OCI-LY7 (cell line): ENCODE measurements around the gene WDR91. TPM values are rescaled to one million over a fixed set of nuclear protein-coding genes. Genes with fewer than 3 reads are reported as not detected.
A peak's percentile ranks its signal among the peaks of the same experiment; 100 is the strongest.

ENCODE experiments used
- Bru-seq: library from RNA; stranded (reverse); fragments of 400-500 nt; gene quantifications from one replicate; lab custom pipeline; 2021; lab: Mats Ljungman, UMichigan
- BruChase-seq, 2 experiments: library from RNA; stranded (reverse); fragments of 400-500 nt; gene quantifications; one replicate each; lab custom pipeline; 2021; lab: Mats Ljungman, UMichigan
- BruUV-seq: library from RNA; stranded (reverse); fragments of 400-500 nt; replicated peaks from 2 replicates; lab custom pipeline; 2021; lab: Mats Ljungman, UMichigan
- CTCF ChIA-PET: fragments of 300-600 bp; sonication (Branson Sonifier 250); formaldehyde crosslinking; loops from one replicate; lab custom pipeline; 2022; ENCODE audit warnings: antibody characterized with exemption; ENCODE audit not compliant: unreplicated experiment; lab: Charles Lee
- POLR2A ChIA-PET: fragments of 300-600 bp; sonication (Branson Sonifier 250); formaldehyde crosslinking; loops from one replicate; lab custom pipeline; 2022; ENCODE audit warnings: antibody characterized with exemption; lab: Charles Lee
- DNase-seq: peaks from one replicate; pipeline ENCODE4 v3.0.0-alpha.2; 2015; ENCODE audit warnings: low spot score
- H2AFZ ChIP-seq: fragments of 200-600 bp; sonication (generic), shearing (Covaris generic); 2 replicates; pipeline ENCODE4 v1.6.1; 2014; ENCODE audit warnings: mild to moderate bottlenecking, antibody characterized with exemption, low read length, moderate library complexity
- H3K27ac ChIP-seq: fragments of 200-600 bp; sonication (generic); 2 replicates; pipeline ENCODE4 v1.5.1; 2014; ENCODE audit warnings: mixed run types, low read depth, mild to moderate bottlenecking, moderate library complexity, low read length, inconsistent platforms; ENCODE audit not compliant: poor library complexity, severe bottlenecking
- H3K36me3 ChIP-seq: fragments of 200-600 bp; sonication (generic); 2 replicates; pipeline ENCODE4 v1.6.1; 2014; ENCODE audit warnings: mild to moderate bottlenecking, antibody characterized with exemption, low read length, moderate library complexity, mixed read lengths; ENCODE audit not compliant: insufficient read depth
- H3K4me1 ChIP-seq: fragments of 200-600 bp; sonication (generic); 2 replicates; pipeline ENCODE4 v1.5.1; 2014; ENCODE audit warnings: mild to moderate bottlenecking, low read length; ENCODE audit not compliant: insufficient read depth, poor library complexity, severe bottlenecking
- H3K4me2 ChIP-seq: fragments of 200-600 bp; sonication (generic); 2 replicates; pipeline ENCODE4 v1.6.1; 2014; ENCODE audit warnings: mild to moderate bottlenecking, low read length
- H3K4me3 ChIP-seq: fragments of 200-600 bp; sonication (generic); 2 replicates; pipeline ENCODE4 v1.5.1; 2014; ENCODE audit warnings: mild to moderate bottlenecking, low read depth, low read length; ENCODE audit not compliant: poor library complexity, severe bottlenecking
- H3K79me2 ChIP-seq: fragments of 200-600 bp; sonication (generic); 2 replicates; pipeline ENCODE4 v1.6.1; 2016; ENCODE audit warnings: low read depth, mild to moderate bottlenecking, low read length, moderate library complexity, mixed read lengths; ENCODE audit not compliant: insufficient read depth
- H3K9me2 ChIP-seq: fragments of 200-600 bp; sonication (generic); 2 replicates; pipeline ENCODE4 v1.6.1; 2016; ENCODE audit warnings: mild to moderate bottlenecking, low read length, mixed read lengths; ENCODE audit not compliant: insufficient read depth
- H3K9me3 ChIP-seq: fragments of 200-600 bp; sonication (generic); 2 replicates; pipeline ENCODE4 v1.6.1; 2014; ENCODE audit warnings: mild to moderate bottlenecking, mixed run types, low read length, mixed read lengths
- H4K20me1 ChIP-seq: fragments of 200-600 bp; sonication (generic); 2 replicates; pipeline ENCODE4 v1.6.1; 2014; ENCODE audit warnings: mild to moderate bottlenecking, antibody characterized with exemption, low read length, moderate library complexity, mixed read lengths; ENCODE audit not compliant: insufficient read depth
- CTCF ChIP-seq: fragments of 200-600 bp; sonication (generic); conservative IDR thresholded peaks from 2 replicates; pipeline ENCODE4 v1.5.1; 2014; ENCODE audit warnings: mild to moderate bottlenecking, antibody characterized with exemption, low read length, moderate library complexity, mixed read lengths
- EZH2phosphoT487 ChIP-seq: fragments of 200-600 bp; sonication (generic); IDR thresholded peaks from 2 replicates; pipeline ENCODE4 v1.6.1; 2018; ENCODE audit warnings: low read depth, borderline replicate concordance, mild to moderate bottlenecking, mixed run types, antibody characterized with exemption, low read length, moderate library complexity, mixed read lengths
- intact Hi-C: fragments of 100-400 bp; cut with micrococcal nuclease; formaldehyde crosslinking; loops from one replicate; pipeline ENCODE4 v1.10.0; 2022; ENCODE audit not compliant: unreplicated experiment
- long read RNA-seq: library from polyadenylated mRNA; stranded (forward); transcript quantifications from one replicate; pipeline ENCODE4 v2.0.0, GENCODE V29; 2022
- total RNA-seq, 2 experiments: library from RNA; depleted of rRNA in 1 of 2; stranded (reverse); fragments of >200 nt in 1 of 2; shearing (Covaris generic) in 1 of 2; gene quantifications; 2 replicates each; pipeline ENCODE4 v1.2.3, GENCODE V29; 2014 to 2022

Gene WDR91
- total RNA-seq (2014; rRNA removed; shearing (Covaris generic)) (12.5 and 13.6 TPM in 2 replicates), total RNA-seq (2022) (17.1 and 24.7 TPM in 2 replicates), Bru-seq, nascent RNA (percentile 61 among the genes with signal in this experiment), BruChase-seq, experiment 1, labeled RNA remaining after a 6-hour chase (percentile 52 among the genes with signal in this experiment), BruChase-seq, experiment 2, labeled RNA remaining after a 2-hour chase (percentile 58 among the genes with signal in this experiment)
- long read RNA-seq, full-length matches to known transcripts = 13 of 27 reads
- long read RNA-seq, partial matches to known transcripts = 3 of 27 reads
- long read RNA-seq, other reads (novel, unspliced or antisense) = 11 of 27 reads

GRCh38 chr7:135211179-135211945 lies at the start of gene WDR91:
WDR91 (minus strand) TSS chr7:135211526; CDS start chr7:135211502, 24 bp downstream.
- TF ChIP-seq CTCF = peak; percentile 51
- no peak for TF ChIP-seq EZH2phosphoT487
- H4K20me1 ChIP-seq = no peaks in the 10 kb centered on the region
- H3K79me2 ChIP-seq = no peaks in the 10 kb centered on the region
- peak within 1 kb of the TSS; percentile 98 for H3K4me2 ChIP-seq
- no peaks in the 10 kb centered on the region for H3K9me3 ChIP-seq
- H3K4me1 ChIP-seq = peaks cover 6% of the 10 kb centered on the region
- ChIA-PET POLR2A (no interaction called here), CTCF (interaction anchor here (0.9 kb wide), 1 partner anchor 23 kb away, joined by 3 read pairs; no protein-coding TSS in a partner anchor)
- no peaks in the 10 kb centered on the region for H3K36me3 ChIP-seq
- H2AFZ ChIP-seq = peak within 1 kb of the TSS; percentile 95
- peak within 1 kb of the TSS; percentile 82 for H3K4me3 ChIP-seq
- intact Hi-C loops = loop anchor here (1.0 kb wide), 1 partner anchor 41 kb away; the partner anchor contains the start of gene CYREN
- no TSS peak for BruUV-seq
- DNase-seq = peak; percentile 93
- H3K9me2 ChIP-seq = no peaks in the 10 kb centered on the region
- H3K27ac ChIP-seq = no peak within 1 kb of the TSS

- no peaks in the 10 kb centered on the region for H3K4me1 ChIP-seq
- CTCF ChIA-PET = interaction anchor here (0.6 to 1.0 kb wide), 2 partner anchors 14 to 15 kb away, joined by 3 read pairs; no protein-coding TSS in a partner anchor
- intact Hi-C loops = no loop called here
- no peaks in the 10 kb centered on the region for H3K9me3 ChIP-seq
- TF ChIP-seq CTCF (no peak), EZH2phosphoT487 (no peak)
- no TSS peak for BruUV-seq
- no peaks in the 10 kb centered on the region for H3K36me3 ChIP-seq
- H3K4me2 ChIP-seq = no peak overlapping the region
- H3K9me2 ChIP-seq = no peaks in the 10 kb centered on the region
- DNase-seq = no peak
- no peaks in the 10 kb centered on the region for H3K79me2 ChIP-seq
- H3K27ac ChIP-seq = no peak overlapping the region
- POLR2A ChIA-PET = interaction anchor here (1.4 kb wide), 1 partner anchor 25 kb away, joined by 3 read pairs; no protein-coding TSS in a partner anchor
- H3K4me3 ChIP-seq = no peak overlapping the region
- H2AFZ ChIP-seq = no peak overlapping the region
- no peaks in the 10 kb centered on the region for H4K20me1 ChIP-seq
These were observed 49.1 kb upstream of the WDR91 start for GRCh38 chr7:135260470-135260869.
